22Rv1 (cell line): ENCODE data around the gene LRRIQ4.

Source experiments
- H3K27ac ChIP-seq: fragments of 450-650 bp; 2 replicates; pipeline ENCODE4 v1.5.1; 2017
- ZFX ChIP-seq: fragments of 450-650 bp; IDR thresholded peaks from 2 replicates; pipeline ENCODE4 v1.6.1; 2017; ENCODE audit warnings: antibody characterized with exemption, borderline replicate concordance
- TF ChIP-seq, protein P1 (sequence below): fragments of 450-650 bp; IDR thresholded peaks from 2 replicates; pipeline ENCODE4 v1.5.1; 2017; ENCODE audit warnings: mild to moderate bottlenecking

The LRRIQ4 gene

DNA sequence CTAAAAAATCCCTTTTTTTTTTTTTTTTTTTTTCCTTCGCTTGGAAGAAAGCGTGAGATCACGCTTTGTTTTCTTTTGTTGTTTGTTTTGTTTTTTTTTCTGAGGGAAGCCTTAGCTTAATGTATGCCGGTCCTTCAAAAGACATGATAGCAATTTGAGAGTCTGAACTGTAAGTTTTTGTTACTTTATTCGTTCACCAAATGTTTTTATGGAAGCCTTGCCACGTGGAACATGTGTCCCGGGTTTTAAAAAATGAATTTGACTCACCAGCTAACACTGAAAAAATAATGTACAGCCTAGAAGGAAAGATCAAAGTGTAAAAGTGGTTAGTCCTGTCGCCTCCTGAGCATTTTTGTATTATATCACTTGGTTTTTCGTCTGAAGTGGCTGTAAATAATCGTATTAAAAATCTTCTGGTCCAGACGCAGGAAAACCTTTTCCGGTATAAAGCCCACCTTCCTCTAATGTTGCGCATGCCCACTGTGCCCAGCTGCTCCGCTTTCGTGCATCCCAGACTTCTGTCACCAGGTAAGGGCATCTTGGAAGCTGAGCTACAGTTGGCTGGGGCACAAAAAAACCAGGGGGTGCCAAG, 40.3 kb upstream of the LRRIQ4 start:
- H3K27ac ChIP-seq: peak overlapping the region; percentile 100
- TF ChIP-seq ZFX: no peak
- TF ChIP-seq, protein P1, sequence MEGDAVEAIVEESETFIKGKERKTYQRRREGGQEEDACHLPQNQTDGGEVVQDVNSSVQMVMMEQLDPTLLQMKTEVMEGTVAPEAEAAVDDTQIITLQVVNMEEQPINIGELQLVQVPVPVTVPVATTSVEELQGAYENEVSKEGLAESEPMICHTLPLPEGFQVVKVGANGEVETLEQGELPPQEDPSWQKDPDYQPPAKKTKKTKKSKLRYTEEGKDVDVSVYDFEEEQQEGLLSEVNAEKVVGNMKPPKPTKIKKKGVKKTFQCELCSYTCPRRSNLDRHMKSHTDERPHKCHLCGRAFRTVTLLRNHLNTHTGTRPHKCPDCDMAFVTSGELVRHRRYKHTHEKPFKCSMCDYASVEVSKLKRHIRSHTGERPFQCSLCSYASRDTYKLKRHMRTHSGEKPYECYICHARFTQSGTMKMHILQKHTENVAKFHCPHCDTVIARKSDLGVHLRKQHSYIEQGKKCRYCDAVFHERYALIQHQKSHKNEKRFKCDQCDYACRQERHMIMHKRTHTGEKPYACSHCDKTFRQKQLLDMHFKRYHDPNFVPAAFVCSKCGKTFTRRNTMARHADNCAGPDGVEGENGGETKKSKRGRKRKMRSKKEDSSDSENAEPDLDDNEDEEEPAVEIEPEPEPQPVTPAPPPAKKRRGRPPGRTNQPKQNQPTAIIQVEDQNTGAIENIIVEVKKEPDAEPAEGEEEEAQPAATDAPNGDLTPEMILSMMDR: no peak

DNA sequence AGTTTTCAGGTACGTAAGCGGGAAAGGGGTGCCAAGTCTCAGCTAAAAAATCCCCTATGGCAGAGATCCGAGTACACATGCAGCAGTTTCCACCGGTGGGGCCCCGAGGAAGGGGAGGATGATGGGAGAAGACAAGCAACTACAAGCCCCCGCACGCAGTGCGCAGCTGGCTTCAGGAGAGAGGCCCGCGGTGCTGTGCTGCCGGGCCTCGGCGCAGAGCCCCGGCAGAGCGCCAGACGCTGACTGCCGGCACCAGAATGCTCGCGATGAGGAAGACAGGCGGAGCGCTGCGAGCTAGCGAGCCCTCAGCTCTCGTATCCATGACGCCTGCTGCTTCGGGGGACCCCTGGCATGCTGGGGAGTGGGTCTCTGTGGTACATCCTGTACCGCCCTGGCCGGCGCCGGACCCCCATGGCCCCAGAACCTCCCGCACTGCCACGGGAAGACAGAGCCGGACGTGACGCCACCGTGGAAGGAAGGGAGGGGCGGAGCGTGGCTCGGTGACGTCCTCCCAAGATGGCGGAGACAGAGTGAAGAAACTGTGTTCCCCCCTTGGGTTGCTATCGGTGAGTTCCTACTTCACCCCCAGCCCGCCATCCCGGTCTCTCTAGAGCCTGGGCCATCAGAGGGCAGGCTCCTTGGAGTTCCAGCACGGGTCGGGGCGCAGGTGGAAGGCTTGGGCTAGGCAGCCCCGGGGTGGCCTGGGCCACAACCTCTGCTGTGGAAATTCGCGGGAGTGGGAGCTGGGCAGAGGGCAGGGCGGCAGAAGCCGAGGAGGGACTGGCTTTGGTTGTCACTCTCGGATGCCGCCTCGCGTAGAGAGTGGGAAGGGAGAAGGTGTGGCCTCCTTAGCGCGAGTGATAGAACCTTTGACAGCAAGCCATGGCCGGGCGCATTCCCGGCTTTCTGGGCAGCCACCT, 39.5 kb upstream of the LRRIQ4 start, which contains the start of gene MYNN:
MYNN (plus strand) TSS at position 500 of the 920 bp plus-strand sequence. CDS start 900 bp downstream, outside the sequence.
- TF ChIP-seq ZFX: no peak
- TF ChIP-seq, protein P1: peak; percentile 29; the same call in 1 of the 2 replicates
- H3K27ac ChIP-seq: peak within 1 kb of the TSS; percentile 100

DNA sequence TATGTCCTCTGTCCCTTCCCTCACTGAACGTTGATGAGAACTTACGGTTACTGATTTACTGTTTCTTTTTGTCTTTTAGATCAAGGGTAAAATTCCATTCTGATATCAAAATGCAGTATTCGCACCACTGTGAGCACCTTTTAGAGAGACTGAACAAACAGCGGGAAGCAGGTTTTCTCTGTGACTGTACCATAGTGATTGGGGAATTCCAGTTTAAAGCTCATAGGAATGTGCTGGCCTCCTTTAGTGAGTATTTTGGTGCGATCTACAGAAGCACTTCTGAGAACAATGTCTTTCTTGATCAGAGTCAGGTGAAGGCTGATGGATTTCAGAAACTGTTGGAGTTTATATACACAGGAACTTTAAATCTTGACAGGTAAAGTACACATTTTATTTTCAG, 38.5 kb upstream of the LRRIQ4 start:
- peak overlapping the region; percentile 100 for H3K27ac ChIP-seq
- no peak for TF ChIP-seq ZFX
- TF ChIP-seq, protein P1: no peak

DNA sequence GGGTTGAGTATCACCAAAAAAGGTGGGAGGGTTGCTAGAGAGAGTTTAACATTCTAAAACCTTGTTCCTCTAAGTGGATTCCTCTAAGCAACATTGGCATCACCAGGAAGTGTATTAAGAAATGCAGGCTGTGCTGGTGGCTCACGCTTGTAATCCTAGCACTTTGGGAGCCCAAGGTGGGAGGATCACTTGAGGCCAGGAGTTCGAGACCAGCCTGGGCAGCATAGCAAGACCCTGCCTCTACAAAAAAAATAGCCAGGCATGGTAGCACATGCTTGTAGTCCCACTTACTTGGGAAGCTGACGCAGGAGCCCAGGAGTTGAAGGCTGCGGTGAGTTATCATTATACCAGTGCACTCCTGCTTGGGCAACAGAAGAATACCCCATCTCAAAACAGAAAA, 34.8 kb upstream of the LRRIQ4 start:
- H3K27ac ChIP-seq: peak overlapping the region; percentile 100
- TF ChIP-seq, protein P1: no peak
- TF ChIP-seq ZFX: no peak

DNA sequence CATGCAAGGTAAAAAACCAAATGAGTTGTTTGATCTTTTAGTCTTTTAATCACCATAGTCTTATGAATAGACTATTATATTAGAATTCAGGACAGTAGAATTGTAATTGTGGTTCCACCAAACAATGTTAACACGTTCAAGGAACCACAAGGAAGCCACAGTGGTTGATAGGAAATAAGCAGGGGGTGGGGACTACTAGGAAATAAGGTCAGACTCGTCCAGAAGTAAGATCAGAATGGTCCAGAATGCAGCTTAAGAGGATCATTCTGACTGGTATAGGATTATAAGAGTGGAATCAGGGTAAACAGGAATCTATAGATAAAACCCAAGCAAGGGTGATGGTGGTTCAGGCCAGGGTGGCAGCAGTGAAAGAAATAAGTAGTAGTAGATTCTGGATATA, 31.9 kb upstream of the LRRIQ4 start:
- H3K27ac ChIP-seq: peak overlapping the region; percentile 29
- no peak for TF ChIP-seq ZFX
- TF ChIP-seq, protein P1: no peak

DNA sequence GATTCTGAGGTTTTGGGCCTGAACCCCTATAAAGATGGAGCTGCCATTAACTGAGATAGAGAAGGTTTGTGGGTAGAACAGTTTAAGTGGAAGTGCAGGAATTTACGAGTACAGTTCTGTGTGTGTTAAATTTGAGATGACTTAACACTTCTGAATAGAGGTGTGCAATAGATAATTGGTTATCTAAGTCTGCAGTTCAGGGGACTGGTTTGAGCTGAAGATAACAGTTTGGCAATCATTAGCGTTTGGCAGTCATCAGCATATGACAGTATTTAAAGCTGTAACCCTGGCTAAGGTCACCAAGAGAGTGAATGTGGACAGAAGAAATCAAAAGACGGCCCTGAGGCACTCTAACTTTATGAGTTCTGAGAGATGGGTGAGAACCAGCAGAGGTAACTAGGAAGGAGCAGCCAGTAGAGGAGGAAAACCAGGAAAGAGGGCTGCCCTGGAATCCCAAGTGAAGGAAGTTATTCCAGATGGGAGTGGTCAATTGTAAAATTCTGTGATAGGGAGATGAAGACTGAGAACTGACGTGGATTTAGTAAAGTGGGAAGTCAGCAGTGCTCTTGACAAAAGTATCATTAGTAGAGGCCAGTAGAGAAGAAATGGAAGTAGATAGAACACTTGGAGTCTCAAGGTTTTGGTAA, 31.3 kb upstream of the LRRIQ4 start:
- peak overlapping the region; percentile 29 for H3K27ac ChIP-seq
- no peak for TF ChIP-seq ZFX
- TF ChIP-seq, protein P1: no peak

DNA sequence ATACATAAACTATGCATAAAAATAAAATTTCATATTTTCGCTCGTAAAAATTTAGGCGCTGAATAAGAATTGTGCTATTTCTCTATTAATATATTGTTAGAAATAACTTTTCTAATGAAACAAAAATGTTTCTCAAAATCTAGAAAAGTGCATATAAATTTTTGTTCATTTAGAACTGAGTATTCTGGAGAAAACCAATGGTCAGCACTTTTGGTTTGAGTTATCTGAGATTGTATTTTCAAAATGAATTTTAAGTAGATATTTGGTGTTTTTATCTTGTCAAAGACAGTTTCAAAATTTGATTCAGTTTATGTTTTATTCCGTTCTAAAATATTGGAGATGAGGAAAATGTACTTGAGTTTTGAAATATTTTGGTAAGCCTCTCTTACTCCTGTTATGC, 25.6 kb upstream of the LRRIQ4 start:
- TF ChIP-seq, protein P1: no peak
- TF ChIP-seq ZFX: no peak

More for the DNA sequence above, 25.6 kb upstream of the LRRIQ4 start:
- H3K27ac ChIP-seq: no peak overlapping the region
